Measurements from ENCODE around the gene ZNF555.
"Not testable (repeated sequence)": the region's sequence is repeated elsewhere in the genome, so short reads cannot be mapped to it uniquely, and the experiment has no call there.

ZNF555 gene

GRCh38 chr19:2872175-2872574, 30.9 kb downstream of the ZNF555 start:
- DNase-seq = peak; percentile 17

- no peak for DNase-seq
These were observed 36.4 kb downstream of the ZNF555 start for GRCh38 chr19:2877398-2878331.

- no peak for DNase-seq
These were observed 42.6 kb downstream of the ZNF555 start for GRCh38 chr19:2883686-2884439.

GRCh38 chr19:2885736-2886135, 44.5 kb downstream of the ZNF555 start:
- DNase-seq = no peak

- no peak for DNase-seq
These were observed 46.2 kb downstream of the ZNF555 start for GRCh38 chr19:2887391-2887914.

GRCh38 chr19:2888731-2889224, 47.5 kb downstream of the ZNF555 start:
- peak; percentile 45 for DNase-seq

- not testable (repeated sequence) for DNase-seq
These were observed 49.3 kb downstream of the ZNF555 start for GRCh38 chr19:2890531-2890930.

GRCh38 chr19:2896694-2897093, 55.4 kb downstream of the ZNF555 start:
- DNase-seq = no peak

- DNase-seq = peak; percentile 91
These were observed 59.3 kb downstream of the ZNF555 start, which contains the start of gene ZNF57 for GRCh38 chr19:2900296-2901252. ZNF57 (plus strand) TSS chr19:2900928; CDS start chr19:2901046, 118 bp downstream.

GRCh38 chr19:2902590-2903218, 61.4 kb downstream of the ZNF555 start:
- no peak for DNase-seq

GRCh38 chr19:2903326-2903725, 62.1 kb downstream of the ZNF555 start:
- DNase-seq = not testable (repeated sequence)

GRCh38 chr19:2905918-2906519, 64.7 kb downstream of the ZNF555 start:
- no peak for DNase-seq

- no peak for DNase-seq
These were observed 65.4 kb downstream of the ZNF555 start for GRCh38 chr19:2906631-2907195.
